SK-N-MC (cell line): ENCODE measurements around the gene TPBGL.

Experiments used
- EZH2 ChIP-seq: fragments of 200-600 bp; sonication (generic); IDR thresholded peaks from one replicate; pipeline ENCODE4 v1.6.1; 2017; ENCODE audit warnings: antibody characterized with exemption
- FOXP2 ChIP-seq: optimal IDR thresholded peaks from 2 replicates; pipeline ENCODE3; 2011; ENCODE audit warnings: mild to moderate bottlenecking, moderate library complexity; ENCODE audit not compliant: insufficient read depth; ENCODE audit errors: extremely low read length, control extremely low read depth
- POLR2AphosphoS5 ChIP-seq: IDR thresholded peaks from 2 replicates; pipeline ENCODE4 v1.6.1; 2012; ENCODE audit warnings: mild to moderate bottlenecking, low read depth, low read length, borderline replicate concordance

GRCh38 chr11:75271730-75272129 lies 31.2 kb downstream of the TPBGL start:
- no peak for TF ChIP-seq EZH2
- no peak for TF ChIP-seq POLR2AphosphoS5
- TF ChIP-seq FOXP2 = no peak
